HG02642 (cell line): Measurements from ENCODE around the gene MPPED1.

ENCODE experiments used
- ATAC-seq: cut with Tn5 transposase; IDR thresholded peaks from one replicate; pipeline ENCODE4 v1.9.1; 2021; ENCODE audit warnings: mild to moderate bottlenecking; ENCODE audit not compliant: unreplicated experiment, poor library complexity

Gene MPPED1

DNA sequence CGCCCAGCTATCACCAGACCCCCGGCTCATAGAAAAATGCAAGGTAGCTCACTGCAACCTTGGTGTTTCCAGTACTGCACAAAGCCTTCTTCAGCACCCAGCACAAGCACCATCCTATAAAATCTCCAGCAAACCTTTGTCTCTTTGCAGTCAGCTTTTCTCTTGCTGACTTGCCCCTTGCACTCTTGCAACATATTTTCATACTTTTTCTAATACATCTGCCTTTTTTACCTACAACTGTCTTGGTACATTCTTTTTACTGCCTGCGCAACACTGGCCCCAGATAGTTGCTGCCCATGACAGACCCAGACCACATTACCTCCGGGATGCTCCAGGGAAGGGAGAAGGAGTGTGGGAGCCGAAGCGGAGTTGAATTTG, 142.4 kb downstream of the MPPED1 start:
- no peak for ATAC-seq

DNA sequence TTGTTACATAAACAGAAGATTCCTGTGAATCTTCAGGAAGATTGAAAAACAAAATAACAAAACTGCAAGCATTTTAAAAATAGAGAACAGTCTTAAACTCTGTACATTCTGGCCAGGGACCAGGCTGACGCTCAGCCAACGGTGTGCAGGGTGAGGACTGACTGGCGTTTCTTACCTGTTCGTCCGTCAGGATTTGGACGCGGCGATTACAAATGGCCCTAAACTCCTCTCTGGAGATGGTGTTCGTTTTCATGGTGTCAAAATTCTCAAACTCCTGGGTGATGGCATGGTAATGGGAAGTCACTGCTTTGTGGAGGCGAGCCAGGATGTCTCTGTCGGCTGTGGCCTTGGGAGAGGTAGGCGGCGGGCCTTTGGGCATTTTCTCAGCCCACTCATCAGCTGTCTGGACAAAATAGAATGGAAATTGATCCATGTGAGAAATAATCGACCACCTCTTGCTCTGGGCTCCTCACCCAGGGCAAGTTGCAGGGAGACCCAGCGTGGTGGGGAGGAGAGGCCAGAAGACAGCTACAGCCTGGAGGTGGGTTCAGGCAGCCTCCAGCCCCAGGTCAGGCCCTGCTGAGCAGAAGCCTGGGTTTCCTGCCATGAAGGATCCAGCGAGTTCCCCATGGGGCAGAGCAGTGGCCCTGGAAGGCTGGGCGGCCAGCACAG, 143.0 kb downstream of the MPPED1 start:
- no peak for ATAC-seq

GRCh38 chr22:43555561-43556515, 144.0 kb downstream of the MPPED1 start:
- no peak for ATAC-seq
